ENCODE data around the gene AHNAK2.

- TF ChIP-seq, protein P1, sequence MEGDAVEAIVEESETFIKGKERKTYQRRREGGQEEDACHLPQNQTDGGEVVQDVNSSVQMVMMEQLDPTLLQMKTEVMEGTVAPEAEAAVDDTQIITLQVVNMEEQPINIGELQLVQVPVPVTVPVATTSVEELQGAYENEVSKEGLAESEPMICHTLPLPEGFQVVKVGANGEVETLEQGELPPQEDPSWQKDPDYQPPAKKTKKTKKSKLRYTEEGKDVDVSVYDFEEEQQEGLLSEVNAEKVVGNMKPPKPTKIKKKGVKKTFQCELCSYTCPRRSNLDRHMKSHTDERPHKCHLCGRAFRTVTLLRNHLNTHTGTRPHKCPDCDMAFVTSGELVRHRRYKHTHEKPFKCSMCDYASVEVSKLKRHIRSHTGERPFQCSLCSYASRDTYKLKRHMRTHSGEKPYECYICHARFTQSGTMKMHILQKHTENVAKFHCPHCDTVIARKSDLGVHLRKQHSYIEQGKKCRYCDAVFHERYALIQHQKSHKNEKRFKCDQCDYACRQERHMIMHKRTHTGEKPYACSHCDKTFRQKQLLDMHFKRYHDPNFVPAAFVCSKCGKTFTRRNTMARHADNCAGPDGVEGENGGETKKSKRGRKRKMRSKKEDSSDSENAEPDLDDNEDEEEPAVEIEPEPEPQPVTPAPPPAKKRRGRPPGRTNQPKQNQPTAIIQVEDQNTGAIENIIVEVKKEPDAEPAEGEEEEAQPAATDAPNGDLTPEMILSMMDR (IDR thresholded peaks at IDR 0.05): no peak
- no peak for TF ChIP-seq POLR2A (IDR thresholded peaks at IDR 0.05)
Measured at GRCh38 chr14:104953896-104954656, 24.1 kb downstream of the AHNAK2 start.
